ENCODE data around the gene SC5D.

Gene SC5D

DNA sequence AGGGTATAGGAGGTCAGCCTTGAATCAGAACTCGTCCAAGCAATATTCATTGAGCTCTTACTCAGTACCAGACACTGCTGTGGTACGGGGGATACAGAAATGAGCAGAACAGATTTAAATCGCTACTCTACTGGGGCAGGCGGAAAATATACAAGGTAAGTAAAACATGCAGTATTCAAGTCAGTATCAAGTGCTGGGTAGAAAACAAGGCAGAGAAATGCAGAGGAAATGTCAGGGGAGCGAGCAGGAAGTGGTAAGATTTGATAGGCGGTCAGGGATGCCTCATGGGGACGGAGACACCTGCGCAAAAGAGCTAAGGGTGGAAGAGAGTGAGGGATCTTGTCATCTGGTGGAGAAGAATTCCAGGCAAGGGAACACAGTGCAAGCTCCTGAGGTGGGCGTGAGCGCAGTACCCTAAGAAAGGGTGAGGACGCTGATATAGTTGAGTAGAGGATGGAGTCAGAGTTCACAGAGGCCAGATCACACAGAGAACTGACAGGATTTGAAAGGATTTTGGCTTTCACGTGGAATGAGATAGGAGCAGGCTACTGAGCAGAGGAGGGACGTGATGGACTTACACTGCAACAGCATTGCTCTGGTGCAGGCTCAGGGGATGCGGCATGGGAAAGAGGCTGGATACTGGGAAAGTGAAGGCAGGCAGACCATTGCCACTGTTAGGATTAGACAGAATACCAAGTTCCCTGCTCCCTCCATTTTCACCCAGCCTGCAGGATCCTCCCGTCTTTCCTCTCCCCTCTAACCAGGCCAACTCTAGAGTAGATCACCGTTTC lies 35.8 kb downstream of the SC5D start:
- Histone ChIP-seq H3K9ac (ENCODE audit: low read depth in 1 of 2, low read length in 2 of 2) (no peak overlapping the region), H3K27me3 (ENCODE audit: control insufficient read depth in 2 of 2, insufficient read depth in 2 of 2, low read length in 2 of 2) (no peaks in the 10 kb centered on the region), H3K4me3 (ENCODE audit: low read length in 2 of 2) (no peak overlapping the region), H3K27ac (ENCODE audit: low read depth in 2 of 2, low read length in 2 of 2) (no peak overlapping the region), H3K36me3 (ENCODE audit: control insufficient read depth in 2 of 2, insufficient read depth in 2 of 2, low read length in 2 of 2) (no peaks in the 10 kb centered on the region), H3K9me3 (ENCODE audit: control insufficient read depth in 2 of 2, low read length in 2 of 2) (no peaks in the 10 kb centered on the region), H3K4me1 (ENCODE audit: control insufficient read depth in 2 of 2, insufficient read depth in 2 of 2, low read length in 2 of 2) (no peaks in the 10 kb centered on the region)

DNA sequence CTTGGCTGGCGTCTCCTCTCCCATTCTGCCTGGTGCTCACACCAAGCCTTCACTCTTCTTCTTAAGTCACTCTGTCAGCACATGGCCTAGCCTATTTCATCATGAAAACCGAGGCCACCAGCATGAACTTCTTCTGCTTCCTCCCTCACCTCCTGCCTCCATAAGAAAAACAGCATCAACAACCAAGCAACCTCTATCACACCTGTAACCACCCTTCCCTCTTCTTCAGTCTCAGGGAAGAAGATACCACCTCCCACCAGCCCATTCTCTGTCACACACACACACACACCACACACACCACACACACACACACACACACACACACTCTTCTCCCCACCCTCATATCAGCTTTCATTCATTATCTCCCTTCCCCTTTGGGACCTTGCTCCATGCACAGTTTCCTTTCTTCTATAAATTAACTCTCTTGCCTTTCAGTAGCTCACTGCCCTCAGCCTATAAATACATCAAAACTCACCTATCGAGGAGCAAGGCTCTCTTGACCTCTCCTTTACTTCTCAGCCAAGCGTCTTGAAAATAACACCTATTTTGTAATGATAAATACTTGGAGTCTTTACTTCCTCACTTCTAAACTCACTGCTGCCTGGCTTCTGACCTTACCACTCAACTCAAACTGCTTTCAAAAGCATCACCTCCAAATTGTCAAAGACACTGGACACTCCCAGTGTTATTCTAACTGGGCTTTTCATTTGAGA lies 36.6 kb downstream of the SC5D start:
- Histone ChIP-seq H3K9ac (ENCODE audit: low read depth in 1 of 2, low read length in 2 of 2) (no peak overlapping the region), H3K36me3 (ENCODE audit: control insufficient read depth in 2 of 2, insufficient read depth in 2 of 2, low read length in 2 of 2) (no peaks in the 10 kb centered on the region), H3K4me1 (ENCODE audit: control insufficient read depth in 2 of 2, insufficient read depth in 2 of 2, low read length in 2 of 2) (no peaks in the 10 kb centered on the region), H3K27me3 (ENCODE audit: control insufficient read depth in 2 of 2, insufficient read depth in 2 of 2, low read length in 2 of 2) (no peaks in the 10 kb centered on the region), H3K27ac (ENCODE audit: low read depth in 2 of 2, low read length in 2 of 2) (no peak overlapping the region), H3K9me3 (ENCODE audit: control insufficient read depth in 2 of 2, low read length in 2 of 2) (no peaks in the 10 kb centered on the region), H3K4me3 (ENCODE audit: low read length in 2 of 2) (no peak overlapping the region)

- H3K9me3 ChIP-seq (ENCODE audit: control insufficient read depth in 2 of 2, low read length in 2 of 2): no peaks in the 10 kb centered on the region
- no peak overlapping the region for H3K27ac ChIP-seq (ENCODE audit: low read depth in 2 of 2, low read length in 2 of 2)
- H3K4me3 ChIP-seq (ENCODE audit: low read length in 2 of 2): no peak overlapping the region
- H3K9ac ChIP-seq (ENCODE audit: low read depth in 1 of 2, low read length in 2 of 2): no peak overlapping the region
- H3K4me1 ChIP-seq (ENCODE audit: control insufficient read depth in 2 of 2, insufficient read depth in 2 of 2, low read length in 2 of 2): no peaks in the 10 kb centered on the region
- H3K27me3 ChIP-seq (ENCODE audit: control insufficient read depth in 2 of 2, insufficient read depth in 2 of 2, low read length in 2 of 2): no peaks in the 10 kb centered on the region
- no peaks in the 10 kb centered on the region for H3K36me3 ChIP-seq (ENCODE audit: control insufficient read depth in 2 of 2, insufficient read depth in 2 of 2, low read length in 2 of 2)
These were observed 37.3 kb downstream of the SC5D start for GRCh38 chr11:121329781-121330395.

DNA sequence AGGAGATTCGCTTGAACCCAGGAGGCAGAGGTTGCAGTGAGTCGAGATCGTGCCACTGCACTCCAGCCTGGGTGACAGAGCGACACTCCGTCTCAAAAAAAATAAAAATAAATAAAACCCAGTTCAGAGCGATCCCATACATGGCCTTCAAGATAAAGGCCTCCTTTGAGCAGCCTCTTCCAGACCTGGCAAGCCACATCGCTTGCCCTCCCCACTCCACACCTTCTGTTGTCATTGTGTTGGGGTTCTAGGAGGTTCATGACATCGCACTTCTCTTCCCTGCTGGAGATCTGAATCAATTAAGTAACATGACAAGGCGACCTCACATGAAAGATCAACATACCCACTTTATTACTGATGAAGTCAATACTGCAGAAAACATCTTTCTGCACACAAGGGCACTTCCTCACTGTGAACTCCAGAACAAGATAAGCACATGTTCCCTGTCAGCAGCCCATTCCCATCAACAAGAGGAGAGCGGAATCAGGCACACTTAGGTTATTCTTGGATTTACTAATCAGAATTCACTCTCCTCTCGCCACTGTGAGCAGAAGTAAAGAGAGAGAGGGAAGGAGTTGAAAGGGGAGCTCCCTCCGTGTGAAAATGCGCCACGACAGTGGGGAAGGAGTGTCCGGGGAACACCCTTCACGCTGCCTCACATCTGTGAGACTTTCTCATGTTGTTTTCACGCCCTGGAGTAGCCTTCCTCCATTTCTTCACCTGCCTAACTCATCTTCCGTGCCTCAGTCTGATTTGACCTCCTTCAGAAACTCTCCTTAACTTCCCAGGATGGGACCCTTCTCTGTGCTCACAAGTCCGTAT lies 38.3 kb downstream of the SC5D start:
- Histone ChIP-seq H3K4me3 (ENCODE audit: low read length in 2 of 2) (no peak overlapping the region), H3K4me1 (ENCODE audit: control insufficient read depth in 2 of 2, insufficient read depth in 2 of 2, low read length in 2 of 2) (no peaks in the 10 kb centered on the region), H3K27ac (ENCODE audit: low read depth in 2 of 2, low read length in 2 of 2) (no peak overlapping the region), H3K27me3 (ENCODE audit: control insufficient read depth in 2 of 2, insufficient read depth in 2 of 2, low read length in 2 of 2) (no peaks in the 10 kb centered on the region), H3K9ac (ENCODE audit: low read depth in 1 of 2, low read length in 2 of 2) (no peak overlapping the region), H3K36me3 (ENCODE audit: control insufficient read depth in 2 of 2, insufficient read depth in 2 of 2, low read length in 2 of 2) (no peaks in the 10 kb centered on the region), H3K9me3 (ENCODE audit: control insufficient read depth in 2 of 2, low read length in 2 of 2) (no peaks in the 10 kb centered on the region)

DNA sequence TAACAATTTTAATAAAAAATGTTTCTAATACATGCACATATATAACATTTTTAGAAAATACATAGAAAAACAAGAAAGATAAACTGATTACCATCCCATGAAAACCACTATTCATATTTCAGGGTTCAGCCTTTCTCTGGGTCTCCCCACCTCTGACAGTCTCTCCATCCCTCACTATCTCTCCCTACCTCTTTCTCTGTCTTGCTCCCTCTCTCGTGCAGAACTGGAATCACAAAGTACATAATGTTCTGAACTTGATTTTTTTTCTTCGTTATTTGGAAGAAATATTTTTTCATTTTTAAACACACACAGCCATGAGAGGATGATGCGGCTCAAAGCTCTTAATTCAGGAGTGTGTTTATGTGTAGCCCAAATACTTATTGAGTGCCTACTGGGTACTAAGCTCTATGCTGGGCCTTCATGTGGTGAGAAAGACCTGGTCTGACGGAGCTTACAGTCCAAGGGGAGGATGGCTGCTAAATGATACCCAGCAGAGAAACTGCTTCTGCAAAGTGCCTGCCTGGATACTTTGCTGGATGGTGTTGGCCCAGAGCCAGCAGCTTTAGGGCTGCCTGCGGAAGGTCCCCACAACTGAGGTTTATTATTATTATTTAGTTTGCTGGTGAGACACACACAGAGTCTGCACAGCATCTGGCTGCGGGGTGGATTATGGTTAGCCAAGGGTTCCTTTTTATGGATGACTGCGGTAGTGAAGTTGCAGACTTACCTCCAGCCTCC lies 42.6 kb downstream of the SC5D start:
- Histone ChIP-seq H3K4me1 (ENCODE audit: control insufficient read depth in 2 of 2, insufficient read depth in 2 of 2, low read length in 2 of 2) (peaks cover 0 to under 1% of the 10 kb centered on the region in 2 donors), H3K9ac (ENCODE audit: low read depth in 1 of 2, low read length in 2 of 2) (no peak overlapping the region), H3K27ac (ENCODE audit: low read depth in 2 of 2, low read length in 2 of 2) (no peak overlapping the region), H3K36me3 (ENCODE audit: control insufficient read depth in 2 of 2, insufficient read depth in 2 of 2, low read length in 2 of 2) (no peaks in the 10 kb centered on the region), H3K4me3 (ENCODE audit: low read length in 2 of 2) (no peak overlapping the region), H3K9me3 (ENCODE audit: control insufficient read depth in 2 of 2, low read length in 2 of 2) (no peaks in the 10 kb centered on the region), H3K27me3 (ENCODE audit: control insufficient read depth in 2 of 2, insufficient read depth in 2 of 2, low read length in 2 of 2) (peaks cover 0 to 2% of the 10 kb centered on the region in 2 donors)

DNA sequence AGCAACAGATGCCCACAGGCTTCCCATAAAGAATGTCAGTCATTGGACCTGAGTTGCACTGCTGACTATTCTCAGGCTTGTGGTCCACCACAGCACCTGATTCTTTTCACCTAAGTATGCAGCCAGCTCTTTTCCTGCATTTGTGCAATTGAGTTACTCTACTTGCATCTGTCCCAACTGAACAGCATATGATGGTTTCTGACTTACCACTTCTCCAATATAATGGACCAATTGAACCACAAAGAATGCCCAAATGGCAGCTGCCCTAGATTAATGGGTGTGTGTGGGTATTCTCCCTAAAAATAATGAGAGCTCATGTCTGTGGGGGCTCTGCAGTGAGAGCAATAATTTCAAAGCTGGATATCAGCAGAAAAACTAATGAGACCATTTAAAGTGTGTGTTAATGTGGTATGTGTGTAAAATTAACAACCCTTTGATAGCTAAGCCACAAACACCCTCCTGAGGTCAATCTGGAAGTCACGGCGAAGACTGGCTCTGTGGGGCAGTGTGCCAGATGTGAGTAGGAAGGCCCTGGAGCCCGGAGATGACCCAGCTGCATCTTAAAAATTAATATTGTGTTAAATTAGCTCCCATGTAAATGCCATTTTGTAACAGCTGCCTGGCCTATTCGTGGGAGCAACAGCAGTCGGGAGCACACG lies 43.8 kb downstream of the SC5D start:
- H3K9ac ChIP-seq (ENCODE audit: low read depth in 1 of 2, low read length in 2 of 2): no peak overlapping the region
- H3K36me3 ChIP-seq (ENCODE audit: control insufficient read depth in 2 of 2, insufficient read depth in 2 of 2, low read length in 2 of 2): no peaks in the 10 kb centered on the region
- peaks cover 0 to 2% of the 10 kb centered on the region in 2 donors for H3K27me3 ChIP-seq (ENCODE audit: control insufficient read depth in 2 of 2, insufficient read depth in 2 of 2, low read length in 2 of 2)
- no peak overlapping the region for H3K27ac ChIP-seq (ENCODE audit: low read depth in 2 of 2, low read length in 2 of 2)
- no peak overlapping the region for H3K4me3 ChIP-seq (ENCODE audit: low read length in 2 of 2)
- H3K9me3 ChIP-seq (ENCODE audit: control insufficient read depth in 2 of 2, low read length in 2 of 2): no peaks in the 10 kb centered on the region
- peaks cover 0 to 2% of the 10 kb centered on the region in 2 donors for H3K4me1 ChIP-seq (ENCODE audit: control insufficient read depth in 2 of 2, insufficient read depth in 2 of 2, low read length in 2 of 2)

DNA sequence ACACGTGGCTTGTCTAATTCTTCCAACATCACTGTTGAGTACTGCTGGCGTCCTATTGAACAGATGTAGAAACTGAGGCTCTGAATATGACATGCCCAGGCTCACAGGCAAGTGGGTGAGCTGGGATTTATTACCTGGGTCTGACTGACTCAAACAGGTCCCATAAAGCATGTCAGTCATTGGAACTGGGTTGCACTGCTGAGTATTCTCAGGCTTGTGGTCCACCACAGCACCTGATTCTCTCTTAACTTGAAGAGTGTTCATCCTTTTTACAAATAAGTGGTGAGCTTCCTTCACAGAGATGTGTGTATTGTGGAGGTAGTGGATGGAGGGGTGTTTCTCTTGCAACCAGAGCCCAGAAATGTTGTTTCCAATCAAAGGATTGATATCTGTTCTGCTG lies 44.5 kb downstream of the SC5D start:
- no peak overlapping the region for H3K4me3 ChIP-seq (ENCODE audit: low read length in 2 of 2)
- H3K36me3 ChIP-seq (ENCODE audit: control insufficient read depth in 2 of 2, insufficient read depth in 2 of 2, low read length in 2 of 2): no peaks in the 10 kb centered on the region
- H3K9me3 ChIP-seq (ENCODE audit: control insufficient read depth in 2 of 2, low read length in 2 of 2): no peaks in the 10 kb centered on the region
- H3K4me1 ChIP-seq (ENCODE audit: control insufficient read depth in 2 of 2, insufficient read depth in 2 of 2, low read length in 2 of 2): peaks cover 2% of the 10 kb centered on the region in 2 donors
- no peak overlapping the region for H3K9ac ChIP-seq (ENCODE audit: low read depth in 1 of 2, low read length in 2 of 2)
- H3K27me3 ChIP-seq (ENCODE audit: control insufficient read depth in 2 of 2, insufficient read depth in 2 of 2, low read length in 2 of 2): peaks cover 0 to 2% of the 10 kb centered on the region in 2 donors
- no peak overlapping the region for H3K27ac ChIP-seq (ENCODE audit: low read depth in 2 of 2, low read length in 2 of 2)

DNA sequence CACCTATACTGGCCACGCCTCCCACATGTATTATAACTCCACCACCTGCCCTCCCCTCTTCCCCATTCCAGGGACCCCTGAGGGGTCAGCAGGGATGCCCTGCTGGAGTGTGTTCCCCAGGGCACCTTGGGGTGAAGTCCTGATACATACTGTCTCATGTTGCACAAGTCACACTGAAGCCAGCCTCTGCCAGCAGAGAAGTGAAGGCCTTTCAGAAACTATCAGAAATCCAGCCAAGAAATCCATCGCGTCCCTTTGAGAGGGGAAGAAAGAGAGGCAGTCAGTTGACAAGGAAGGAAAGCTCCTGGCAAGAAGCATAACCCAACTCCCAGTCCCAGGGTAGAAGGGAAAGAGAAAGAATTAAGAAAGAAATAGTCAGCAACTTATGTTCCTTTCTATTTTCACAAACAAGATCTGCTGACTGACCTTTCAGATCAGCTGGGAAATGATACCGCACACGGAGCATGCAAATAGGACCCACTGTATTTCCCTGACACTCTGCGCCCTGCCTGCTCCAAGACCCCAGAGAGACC lies 45.2 kb downstream of the SC5D start:
- H3K36me3 ChIP-seq (ENCODE audit: control insufficient read depth in 2 of 2, insufficient read depth in 2 of 2, low read length in 2 of 2): no peaks in the 10 kb centered on the region
- peaks cover 0 to 2% of the 10 kb centered on the region in 2 donors for H3K27me3 ChIP-seq (ENCODE audit: control insufficient read depth in 2 of 2, insufficient read depth in 2 of 2, low read length in 2 of 2)
- peaks cover 2% of the 10 kb centered on the region in 2 donors for H3K4me1 ChIP-seq (ENCODE audit: control insufficient read depth in 2 of 2, insufficient read depth in 2 of 2, low read length in 2 of 2)
- H3K27ac ChIP-seq (ENCODE audit: low read depth in 2 of 2, low read length in 2 of 2): no peak overlapping the region
- no peak overlapping the region for H3K9ac ChIP-seq (ENCODE audit: low read depth in 1 of 2, low read length in 2 of 2)
- H3K4me3 ChIP-seq (ENCODE audit: low read length in 2 of 2): no peak overlapping the region
- no peaks in the 10 kb centered on the region for H3K9me3 ChIP-seq (ENCODE audit: control insufficient read depth in 2 of 2, low read length in 2 of 2)

DNA sequence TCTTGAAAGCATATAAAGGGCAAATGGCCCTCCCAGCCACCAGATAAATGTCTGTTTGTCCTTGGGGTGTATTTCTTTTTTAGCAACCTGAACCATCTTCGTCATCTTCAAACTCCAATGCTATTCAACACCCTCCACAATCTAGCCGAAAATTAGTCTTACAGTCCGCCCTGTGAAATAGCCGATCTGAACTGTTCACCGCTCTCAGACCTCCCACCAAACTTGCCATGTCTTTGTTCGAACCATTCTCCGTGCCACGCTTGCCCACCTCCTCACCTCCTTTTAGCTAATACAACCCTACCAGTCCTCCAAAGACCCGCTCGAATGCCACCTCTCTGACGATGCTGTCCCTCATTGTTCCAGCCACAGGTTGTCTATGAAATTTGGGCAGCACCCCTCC lies 46.0 kb downstream of the SC5D start:
- Histone ChIP-seq H3K4me3 (ENCODE audit: low read length in 2 of 2) (no peak overlapping the region), H3K36me3 (ENCODE audit: control insufficient read depth in 2 of 2, insufficient read depth in 2 of 2, low read length in 2 of 2) (no peaks in the 10 kb centered on the region), H3K27ac (ENCODE audit: low read depth in 2 of 2, low read length in 2 of 2) (no peak overlapping the region), H3K4me1 (ENCODE audit: control insufficient read depth in 2 of 2, insufficient read depth in 2 of 2, low read length in 2 of 2) (peaks cover 2% of the 10 kb centered on the region in 2 donors), H3K9ac (ENCODE audit: low read depth in 1 of 2, low read length in 2 of 2) (no peak overlapping the region), H3K27me3 (ENCODE audit: control insufficient read depth in 2 of 2, insufficient read depth in 2 of 2, low read length in 2 of 2) (peaks cover 0 to 2% of the 10 kb centered on the region in 2 donors), H3K9me3 (ENCODE audit: control insufficient read depth in 2 of 2, low read length in 2 of 2) (no peaks in the 10 kb centered on the region)
